Smooth muscle cell of the brain vasculature (primary cell): ENCODE measurements around the gene SSC5D.

Experiments
- DNase-seq: peaks from one replicate; pipeline ENCODE4 v3.0.0-alpha.2; 2012; ENCODE audit warnings: low read depth, low spot score

SSC5D gene

GRCh38 chr19:55473225-55474012 is 14.8 kb upstream of the SSC5D start:
- no peak for DNase-seq

- no peak for DNase-seq
These were observed 13.7 kb upstream of the SSC5D start for GRCh38 chr19:55474269-55475265.

- peak; percentile 96 for DNase-seq
These were observed 12.0 kb upstream of the SSC5D start, which contains the start of gene ZNF628 for GRCh38 chr19:55476100-55476775. Gene ZNF628 (plus strand): TSS chr19:55476617. CDS start chr19:55479911, 3,294 bp downstream.

GRCh38 chr19:55477905-55478304 is 10.3 kb upstream of the SSC5D start:
- DNase-seq, result no peak

GRCh38 chr19:55478364-55478763 is 9.9 kb upstream of the SSC5D start:
- DNase-seq, result no peak

- DNase-seq, result no peak
These were observed 9.2 kb upstream of the SSC5D start for GRCh38 chr19:55479045-55479444.

GRCh38 chr19:55479451-55480230 is 8.6 kb upstream of the SSC5D start:
- no peak for DNase-seq

- DNase-seq, result no peak
These were observed 7.0 kb upstream of the SSC5D start for GRCh38 chr19:55481148-55481793.

GRCh38 chr19:55481794-55482155 is 6.5 kb upstream of the SSC5D start:
- DNase-seq, result no peak

GRCh38 chr19:55482156-55482961 is 5.9 kb upstream of the SSC5D start:
- no peak for DNase-seq

- no peak for DNase-seq
These were observed 5.1 kb upstream of the SSC5D start for GRCh38 chr19:55482967-55483705.

GRCh38 chr19:55483706-55484592 is 4.3 kb upstream of the SSC5D start:
- no peak for DNase-seq

GRCh38 chr19:55484593-55485438 is 3.4 kb upstream of the SSC5D start, which contains the start of gene NAT14:
Gene NAT14 (plus strand): TSS chr19:55485188. CDS start chr19:55485709, 521 bp downstream.
- DNase-seq, result no peak

- no peak for DNase-seq
These were observed 2.7 kb upstream of the SSC5D start for GRCh38 chr19:55485439-55486011.

- no peak for DNase-seq
These were observed 1.9 kb upstream of the SSC5D start for GRCh38 chr19:55486043-55486970.
